Chondrocyte (in vitro differentiated cells): ENCODE measurements around the gene TMEM218. TPM values are rescaled to one million over a fixed set of nuclear protein-coding genes. Genes with fewer than 3 reads are reported as not detected.

ENCODE experiments used
- DNase-seq: peaks from one replicate; pipeline ENCODE4 v3.0.0; 2021; ENCODE audit warnings: mixed read lengths, low spot score
- H3K27ac Mint-ChIP-seq: one replicate; pipeline ENCODE4 v1.8.0; 2021; ENCODE audit warnings: mild to moderate bottlenecking, moderate library complexity, mixed read lengths; ENCODE audit not compliant: unreplicated experiment
- H3K27me3 Mint-ChIP-seq: 2 replicates; pipeline ENCODE4 v1.8.0; 2021; ENCODE audit warnings: low read depth, mixed read lengths
- H3K36me3 Mint-ChIP-seq: 2 replicates; pipeline ENCODE4 v1.8.0; 2021; ENCODE audit warnings: low read depth, mixed read lengths
- H3K4me1 Mint-ChIP-seq: 2 replicates; pipeline ENCODE4 v1.8.0; 2021; ENCODE audit warnings: low read depth, mild to moderate bottlenecking, mixed read lengths
- H3K4me3 Mint-ChIP-seq: one replicate; pipeline ENCODE4 v1.8.0; 2021; ENCODE audit warnings: mild to moderate bottlenecking, moderate library complexity, mixed read lengths; ENCODE audit not compliant: unreplicated experiment
- H3K9me3 Mint-ChIP-seq: 2 replicates; pipeline ENCODE4 v1.8.0; 2021; ENCODE audit warnings: low read depth, mixed read lengths
- CTCF ChIP-seq: fragments of 200-600 bp; sonication (generic); IDR thresholded peaks from 2 replicates; pipeline ENCODE4 v1.5.0; 2021; ENCODE audit warnings: antibody characterized with exemption, mild to moderate bottlenecking, moderate library complexity
- total RNA-seq: library from RNA; stranded (reverse); gene quantifications from 3 replicates; pipeline ENCODE4 v1.2.1, GENCODE V29; 2021

The TMEM218 gene
- total RNA-seq, 1 donor from 2014 or later, result 12.0 TPM

DNA sequence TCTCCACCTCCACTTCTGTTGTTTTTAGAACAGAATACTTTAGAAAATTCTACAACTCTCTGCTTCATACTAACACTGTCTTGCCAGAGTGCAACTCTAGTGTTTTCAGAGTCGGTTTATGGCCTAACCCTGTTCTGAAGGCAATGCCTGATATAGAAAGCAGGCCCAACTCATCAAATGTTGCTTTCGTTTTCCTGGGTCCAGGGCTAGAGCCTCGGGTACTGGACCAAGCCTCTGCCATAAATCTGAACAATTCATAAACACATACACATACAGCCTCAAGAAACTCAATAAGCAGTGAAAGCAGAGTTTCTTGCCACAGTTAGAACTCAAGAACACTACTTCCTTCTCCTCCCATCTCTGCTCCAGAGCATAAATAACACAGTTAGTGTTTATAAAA, 9.8 kb downstream of the TMEM218 start:
- Mint-ChIP-seq H3K9me3 (no peaks in the 10 kb centered on the region), H3K27me3 (no peaks in the 10 kb centered on the region), H3K27ac (no peak overlapping the region), H3K4me1 (no peaks in the 10 kb centered on the region), H3K4me3 (no peak overlapping the region), H3K36me3 (peaks cover 18% of the 10 kb centered on the region)
- no peak for TF ChIP-seq CTCF
- DNase-seq, result no peak

GRCh38 chr11:125100136-125100535, 11.3 kb downstream of the TMEM218 start:
- H3K36me3 Mint-ChIP-seq, result peaks cover 19% of the 10 kb centered on the region
- no peak for TF ChIP-seq CTCF
- H3K4me3 Mint-ChIP-seq, result no peak overlapping the region
- DNase-seq, result no peak
- H3K4me1 Mint-ChIP-seq, result no peaks in the 10 kb centered on the region
- H3K27ac Mint-ChIP-seq, result no peak overlapping the region
- no peaks in the 10 kb centered on the region for H3K27me3 Mint-ChIP-seq
- no peaks in the 10 kb centered on the region for H3K9me3 Mint-ChIP-seq

- H3K36me3 Mint-ChIP-seq, result peaks cover 12% of the 10 kb centered on the region
- no peak for TF ChIP-seq CTCF
- peaks cover 15% of the 10 kb centered on the region for H3K4me1 Mint-ChIP-seq
- no peaks in the 10 kb centered on the region for H3K27me3 Mint-ChIP-seq
- no peaks in the 10 kb centered on the region for H3K9me3 Mint-ChIP-seq
- H3K4me3 Mint-ChIP-seq, result no peak overlapping the region
- no peak for DNase-seq
- no peak overlapping the region for H3K27ac Mint-ChIP-seq
Measured at GRCh38 chr11:125094731-125095130, 16.7 kb downstream of the TMEM218 start.

- Mint-ChIP-seq H3K4me1 (peaks cover 15% of the 10 kb centered on the region), H3K27ac (no peak overlapping the region), H3K36me3 (peaks cover 8% of the 10 kb centered on the region), H3K9me3 (no peaks in the 10 kb centered on the region), H3K4me3 (no peak overlapping the region), H3K27me3 (no peaks in the 10 kb centered on the region)
- no peak for DNase-seq
- no peak for TF ChIP-seq CTCF
Measured at GRCh38 chr11:125093502-125093901, 17.9 kb downstream of the TMEM218 start.

DNA sequence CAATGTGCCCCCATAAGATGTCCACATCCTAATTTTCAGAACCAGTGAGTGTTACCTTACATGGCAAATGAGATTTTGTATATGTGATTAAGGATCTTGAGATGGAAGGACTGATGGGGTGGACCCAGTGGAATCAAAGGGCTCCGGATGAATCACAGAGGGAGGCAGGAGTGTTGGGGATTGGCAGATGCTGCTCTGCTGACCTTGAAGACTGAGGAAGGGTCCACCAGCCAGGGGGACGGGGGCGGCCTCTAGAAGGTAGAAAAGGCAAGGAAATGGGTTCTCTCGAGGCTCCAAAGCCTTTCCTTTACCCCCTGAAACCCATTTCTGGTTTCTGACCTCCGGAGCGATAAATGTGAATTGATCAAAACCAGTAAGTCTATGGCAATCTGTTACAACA, 18.8 kb downstream of the TMEM218 start:
- TF ChIP-seq CTCF, result no peak
- H3K9me3 Mint-ChIP-seq, result no peaks in the 10 kb centered on the region
- H3K4me3 Mint-ChIP-seq, result no peak overlapping the region
- H3K36me3 Mint-ChIP-seq, result peaks cover 5% of the 10 kb centered on the region
- peaks cover 15% of the 10 kb centered on the region for H3K4me1 Mint-ChIP-seq
- no peaks in the 10 kb centered on the region for H3K27me3 Mint-ChIP-seq
- DNase-seq, result no peak
- H3K27ac Mint-ChIP-seq, result no peak overlapping the region
